Liver (tissue), 9 donors: ENCODE data around the gene PNMA8C. TPM values are rescaled to one million over a fixed set of nuclear protein-coding genes. Genes with fewer than 3 reads are reported as not detected.

Experiments
- DNase-seq: peaks from one replicate; pipeline ENCODE4 v3.0.0-alpha.2; 2017; ENCODE audit warnings: low spot score
- H3K27ac ChIP-seq, 2 donors: one replicate each; pipeline ENCODE4 v1.7.0; 2013; ENCODE audit warnings: inconsistent platforms in 2 of 2, low read length in 2 of 2, control low read depth in 1 of 2, low read depth in 1 of 2, mild to moderate bottlenecking in 1 of 2
- H3K27me3 ChIP-seq, 4 donors: one replicate each; pipeline versions ENCODE4 v1.6.1 to v1.7.0; 2013; ENCODE audit warnings: low read length in 3 of 4, inconsistent platforms in 1 of 4, mild to moderate bottlenecking in 1 of 4, moderate library complexity in 1 of 4; ENCODE audit not compliant: control insufficient read depth in 4 of 4, insufficient read depth in 4 of 4
- H3K36me3 ChIP-seq, 4 donors: one replicate each; pipeline versions ENCODE4 v1.6.1 to v1.7.0; 2013; ENCODE audit warnings: low read length in 3 of 4, mild to moderate bottlenecking in 3 of 4, low read depth in 1 of 4, moderate library complexity in 1 of 4; ENCODE audit not compliant: control insufficient read depth in 4 of 4, insufficient read depth in 3 of 4
- H3K4me1 ChIP-seq, 4 donors: one replicate each; pipeline versions ENCODE4 v1.6.1 to v1.7.0; 2013; ENCODE audit warnings: low read length in 3 of 4, mild to moderate bottlenecking in 3 of 4, moderate library complexity in 1 of 4; ENCODE audit not compliant: control insufficient read depth in 4 of 4, insufficient read depth in 4 of 4
- H3K4me3 ChIP-seq, 3 donors: one replicate each; pipeline versions ENCODE4 v1.6.1 to v1.7.0; 2013; ENCODE audit warnings: low read length in 3 of 3, control low read depth in 1 of 3, low read depth in 1 of 3, mild to moderate bottlenecking in 1 of 3
- H3K9ac ChIP-seq, 2 donors: one replicate each; pipeline ENCODE4 v1.7.0; 2013; ENCODE audit warnings: low read length in 2 of 2, mild to moderate bottlenecking in 2 of 2, moderate library complexity in 2 of 2, control low read depth in 1 of 2, low read depth in 1 of 2
- H3K9me3 ChIP-seq, 4 donors: one replicate each; pipeline versions ENCODE4 v1.6.1 to v1.7.0; 2013; ENCODE audit warnings: low read length in 3 of 4; ENCODE audit not compliant: control insufficient read depth in 4 of 4
- ATF3 ChIP-seq: IDR thresholded peaks from 2 replicates; pipeline ENCODE4 v1.6.1; 2016; ENCODE audit warnings: antibody characterized with exemption
- CTCF ChIP-seq: fragments of 150-350 bp; IDR thresholded peaks from 2 replicates; pipeline ENCODE4 v1.5.1; 2017; ENCODE audit warnings: improper control_type of control experiment, low read depth, low read length; ENCODE audit not compliant: missing input control
- EGR1 ChIP-seq, 2 donors: IDR thresholded peaks; 2 replicates each; pipeline ENCODE4 v1.6.1; 2016 to 2018; ENCODE audit warnings: antibody characterized with exemption in 2 of 2, low read depth in 2 of 2
- FOXA1 ChIP-seq: IDR thresholded peaks from 2 replicates; pipeline ENCODE4 v1.6.1; 2016; ENCODE audit warnings: antibody characterized with exemption
- FOXA2 ChIP-seq: IDR thresholded peaks from 2 replicates; pipeline ENCODE4 v1.6.1; 2016; ENCODE audit warnings: antibody characterized with exemption
- GABPA ChIP-seq, 2 donors: IDR thresholded peaks in 1 of 2; conservative IDR thresholded peaks in 1 of 2; 2 replicates each; pipeline ENCODE4 v1.6.1; 2016; ENCODE audit warnings: antibody characterized with exemption in 2 of 2, mild to moderate bottlenecking in 1 of 2, moderate library complexity in 1 of 2
- HNF4A ChIP-seq, 2 donors: conservative IDR thresholded peaks; 2 replicates each; pipeline ENCODE4 v1.6.1; 2016; ENCODE audit warnings: antibody characterized with exemption in 2 of 2, mild to moderate bottlenecking in 2 of 2
- HNF4G ChIP-seq: IDR thresholded peaks from 2 replicates; pipeline ENCODE4 v1.6.1; 2016; ENCODE audit warnings: antibody characterized with exemption
- JUND ChIP-seq, 2 donors: IDR thresholded peaks; 2 replicates each; pipeline ENCODE4 v1.6.1; 2016; ENCODE audit warnings: antibody characterized with exemption in 2 of 2
- MAX ChIP-seq: IDR thresholded peaks from 2 replicates; pipeline ENCODE4 v1.6.1; 2016; ENCODE audit warnings: antibody characterized with exemption
- NR2F2 ChIP-seq: IDR thresholded peaks from 2 replicates; pipeline ENCODE4 v1.6.1; 2016; ENCODE audit warnings: antibody characterized with exemption
- RAD21 ChIP-seq, 2 donors: IDR thresholded peaks; 2 replicates each; pipeline ENCODE4 v1.6.1; 2016; ENCODE audit warnings: antibody characterized with exemption in 2 of 2, mild to moderate bottlenecking in 2 of 2
- REST ChIP-seq: IDR thresholded peaks from 2 replicates; pipeline ENCODE4 v1.6.1; 2016; ENCODE audit warnings: antibody characterized with exemption, mild to moderate bottlenecking
- RXRA ChIP-seq, 2 donors: IDR thresholded peaks; 2 replicates each; pipeline ENCODE4 v1.6.1; 2017 to 2018; ENCODE audit warnings: antibody characterized with exemption in 2 of 2, mild to moderate bottlenecking in 1 of 2
- SP1 ChIP-seq: IDR thresholded peaks from 2 replicates; pipeline ENCODE4 v1.6.1; 2018; ENCODE audit warnings: antibody characterized with exemption, mild to moderate bottlenecking
- TAF1 ChIP-seq: conservative IDR thresholded peaks from 2 replicates; pipeline ENCODE4 v1.6.1; 2016; ENCODE audit warnings: antibody characterized with exemption, mild to moderate bottlenecking
- YY1 ChIP-seq: IDR thresholded peaks from 2 replicates; pipeline ENCODE4 v1.6.1; 2016; ENCODE audit warnings: antibody characterized with exemption, mild to moderate bottlenecking
- WGBS: extraction: QIAGEN DNeasy Blood & Tissue Kit; methylation state at CpG from one replicate; pipeline ENCODE4 v1.1.7; 2013; 5-methylcytosine and 5-hydroxymethylcytosine counted together
- polyA plus RNA-seq, 2 donors: library from polyadenylated mRNA; stranded (reverse) in 1 of 2; unstranded in 1 of 2; fragments of 200-250 nt in 1 of 2; fragments of >200 nt in 1 of 2; fragmentation: Nextera tagmentation in 1 of 2; extraction: Ambion mirVana in 1 of 2; gene quantifications; one replicate each; pipeline versions ENCODE4 v1.2.1 to v1.2.3, GENCODE V29; 2013 to 2015
- total RNA-seq, 2 donors: library from RNA; depleted of rRNA; stranded (reverse); fragments of >200 nt; gene quantifications; one replicate each; pipeline ENCODE4 v1.2.3, GENCODE V29; 2014
- donor health status: healthy.
- donor health status: healthy.
- donor health status: healthy.
- donor health status: healthy.
- donor health status: healthy.

Gene PNMA8C
- total and polyA plus RNA-seq, 4 donors = under 0.01 TPM; not detected in 3

- TF ChIP-seq CTCF = no peak
- TF ChIP-seq FOXA1 = no peak
- no peak for TF ChIP-seq JUND (IDR thresholded peaks at IDR 0.05)
- TF ChIP-seq REST = no peak
- TF ChIP-seq YY1 = no peak
- TF ChIP-seq SP1 = peak; percentile 5
- no peak for TF ChIP-seq HNF4G
- TF ChIP-seq RAD21 (IDR thresholded peaks at IDR 0.05) = no peak
- TF ChIP-seq ATF3 = no peak
- TF ChIP-seq EGR1 (IDR thresholded peaks at IDR 0.05; ENCODE audit: low read depth in 2 of 2) = no peak
- TF ChIP-seq GABPA (IDR thresholded peaks at IDR 0.05 in 1 of 2, conservative IDR thresholded peaks at IDR 0.05 in 1 of 2) = no peak
- no peak for TF ChIP-seq RXRA (IDR thresholded peaks at IDR 0.05)
- peak; percentile 33 for TF ChIP-seq TAF1
- TF ChIP-seq MAX = no peak
- TF ChIP-seq FOXA2 = no peak
- H3K4me3 ChIP-seq = peak within 1 kb of the TSS in 1 of 3 donors; percentile 24
- DNase-seq = peak; percentile 75
- no peaks in the 10 kb centered on the region for H3K36me3 ChIP-seq
- 19% methylated on average over 46 of the region's 46 CpGs for WGBS
- peak within 1 kb of the TSS in 1 of 2 donors; percentile 20 for H3K27ac ChIP-seq
- H3K9me3 ChIP-seq = no peaks in the 10 kb centered on the region
- no peak within 1 kb of the TSS for H3K9ac ChIP-seq
- peaks cover 0 to 6% (median 2%) of the 10 kb centered on the region in 4 donors for H3K27me3 ChIP-seq
- H3K4me1 ChIP-seq = peaks cover 2 to 12% (median 3%) of the 10 kb centered on the region in 4 donors
Measured at GRCh38 chr19:46413262-46414031, 15.3 kb downstream of the PNMA8C start, which contains the start of gene CCDC8. TSS of gene CCDC8 (minus strand) at chr19:46413564. CDS start at chr19:46412810, 754 bp downstream.

- Histone ChIP-seq H3K9ac (no peak overlapping the region), H3K4me3 (peak overlapping the region in 1 of 3 donors; percentile 24), H3K27me3 (peaks cover 0 to 6% (median 2%) of the 10 kb centered on the region in 4 donors), H3K27ac (peak overlapping the region in 1 of 2 donors; percentile 20), H3K36me3 (no peaks in the 10 kb centered on the region), H3K9me3 (no peaks in the 10 kb centered on the region), H3K4me1 (peaks cover 2 to 12% (median 3%) of the 10 kb centered on the region in 4 donors)
- no peak for TF ChIP-seq NR2F2
- no peak for TF ChIP-seq REST
- TF ChIP-seq RXRA (IDR thresholded peaks at IDR 0.05) = no peak
- no peak for TF ChIP-seq HNF4A (conservative IDR thresholded peaks at IDR 0.05)
- TF ChIP-seq HNF4G = no peak
- DNase-seq = no peak
- 14% methylated on average over 29 of the region's 29 CpGs for whole genome bisulfite sequencing
Measured at GRCh38 chr19:46412650-46413261, 16.0 kb downstream of the PNMA8C start.
